ENCODE measurements around the gene FEM1B.
A peak's percentile ranks its signal among the peaks of the same experiment; 100 is the strongest.

The FEM1B gene

DNA sequence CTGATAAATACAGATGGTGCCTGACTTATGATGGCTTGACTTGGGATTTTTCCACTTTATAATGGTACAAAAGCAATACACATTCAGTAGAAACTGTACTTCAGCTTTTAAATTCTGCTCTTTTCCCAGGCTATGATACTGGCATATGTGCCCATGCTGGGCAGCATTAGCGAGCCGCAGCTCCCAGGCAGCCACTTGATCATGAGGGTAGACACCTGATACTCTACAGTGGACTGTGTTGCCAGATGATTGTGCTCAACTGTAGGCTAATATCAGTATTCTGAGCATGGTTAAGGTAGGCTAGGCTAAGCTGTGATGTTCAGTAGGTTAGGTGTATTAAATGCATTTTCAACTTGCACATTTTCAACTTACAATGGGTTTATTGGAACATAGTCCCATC is 17.7 kb upstream of the FEM1B start:
- no peak for DNase-seq (ENCODE audit: low spot score)

DNA sequence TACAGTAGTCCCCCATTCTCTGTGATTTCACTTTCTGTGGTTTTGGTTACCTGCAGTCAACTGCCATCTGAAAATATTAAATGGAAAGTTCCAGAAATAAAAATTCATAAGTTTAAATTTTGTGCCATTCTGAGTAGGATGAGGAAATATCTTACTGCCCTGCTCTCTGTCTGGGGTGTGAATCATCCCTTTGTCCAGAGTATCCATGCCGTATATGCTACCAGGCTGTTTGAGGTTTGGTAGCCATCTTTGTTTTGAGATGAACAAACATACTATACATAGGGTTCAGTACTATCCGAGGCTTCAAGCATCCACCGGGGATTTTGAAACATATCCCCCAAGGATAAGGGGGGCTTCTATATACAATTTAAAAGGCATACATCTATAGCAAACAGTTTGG is 16.3 kb upstream of the FEM1B start:
- no peak for DNase-seq (ENCODE audit: low spot score)

DNA sequence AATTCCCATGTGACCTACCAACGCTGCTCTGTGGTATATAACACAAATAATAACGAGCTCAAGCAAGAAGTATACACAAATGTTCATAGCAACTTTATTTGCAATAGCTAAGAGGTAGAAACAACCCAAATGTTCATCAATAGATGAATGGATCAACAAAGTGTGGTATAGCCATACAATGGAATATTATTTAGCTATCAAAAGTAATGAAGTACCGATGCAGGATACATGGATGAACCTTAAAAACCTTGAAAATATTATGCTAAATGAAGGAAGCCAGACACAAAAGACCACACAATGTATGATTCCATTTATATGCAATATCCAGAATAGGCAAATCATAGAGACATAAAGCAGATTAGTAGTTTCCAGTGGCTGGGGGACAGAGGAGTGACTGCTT is 15.6 kb upstream of the FEM1B start:
- DNase-seq (ENCODE audit: low spot score) = no peak

DNA sequence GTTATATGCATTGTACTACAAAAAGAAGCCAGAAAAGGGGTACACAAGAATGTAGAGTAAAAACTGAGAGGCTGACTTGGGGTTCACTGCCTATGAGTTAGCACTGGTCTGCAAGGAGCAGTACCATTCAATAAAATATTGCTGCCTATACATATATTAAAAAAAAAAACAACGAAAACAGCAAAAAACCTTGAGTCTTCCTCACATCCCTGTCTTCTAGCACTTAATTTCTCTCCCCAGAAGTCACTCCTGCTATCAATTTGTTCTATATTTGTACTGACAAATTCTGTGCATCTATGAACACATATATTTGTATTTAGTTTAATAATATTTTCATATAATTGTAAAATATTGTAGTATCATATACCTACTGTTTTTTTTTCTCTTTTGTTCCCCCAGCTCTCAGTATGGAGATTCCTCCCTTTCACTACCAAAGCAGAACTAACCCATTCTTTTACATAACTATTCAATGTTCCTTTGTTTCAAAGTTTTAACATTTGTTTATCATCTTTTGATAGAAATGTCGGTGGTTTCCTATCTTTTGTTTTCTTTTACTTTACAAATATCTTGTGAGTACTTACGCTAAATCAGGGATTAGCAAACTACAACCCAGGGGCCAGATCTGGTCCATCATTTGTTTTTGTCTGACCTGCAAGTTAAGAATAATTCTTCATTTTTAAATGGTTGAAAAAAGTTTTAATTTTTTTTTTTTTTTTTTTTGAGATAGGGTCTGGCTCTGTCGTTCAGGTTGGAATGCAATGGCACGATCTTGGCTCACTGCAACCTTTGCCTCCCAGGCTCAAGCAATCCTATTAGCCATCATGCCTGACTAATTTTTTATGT is 14.8 kb upstream of the FEM1B start:
- no peak for DNase-seq (ENCODE audit: low spot score)

DNA sequence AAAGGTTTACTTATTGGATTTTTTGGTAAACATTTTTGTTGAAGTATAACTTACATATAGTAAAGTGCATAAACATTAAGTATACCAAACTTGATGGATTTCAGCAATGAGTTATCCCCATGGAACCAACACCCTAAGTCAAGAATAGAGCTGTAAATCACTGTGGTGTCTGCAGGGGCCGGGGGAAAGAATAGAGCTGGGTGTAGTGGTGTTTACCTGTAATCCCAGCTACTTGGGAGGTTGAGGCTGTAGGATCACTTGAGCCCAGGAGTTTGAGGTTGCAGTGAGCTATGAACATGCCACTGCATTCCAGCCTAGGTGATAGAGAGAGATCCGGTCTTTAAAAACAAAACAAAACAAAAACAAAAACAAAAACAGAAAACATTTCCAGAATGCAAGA is 13.3 kb upstream of the FEM1B start:
- no peak for DNase-seq (ENCODE audit: low spot score)

DNA sequence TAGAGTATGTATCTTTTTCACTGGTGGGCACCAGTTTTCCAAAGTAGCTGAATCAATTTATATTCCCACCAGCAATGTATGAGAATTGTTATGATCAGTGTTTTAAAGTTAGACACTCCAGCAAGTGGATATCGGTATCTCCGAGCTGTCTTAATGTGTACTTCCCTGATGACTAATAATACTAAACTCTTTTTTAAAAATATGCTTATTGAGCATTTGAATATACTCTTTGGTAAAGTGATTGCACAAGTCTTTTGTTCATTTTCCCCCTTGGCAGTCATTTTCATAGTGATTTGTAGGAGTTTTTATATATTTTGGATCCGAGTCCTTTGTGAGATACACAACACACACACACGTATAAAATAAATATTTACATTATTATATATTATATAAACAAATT is 12.5 kb upstream of the FEM1B start:
- no peak for DNase-seq (ENCODE audit: low spot score)

DNA sequence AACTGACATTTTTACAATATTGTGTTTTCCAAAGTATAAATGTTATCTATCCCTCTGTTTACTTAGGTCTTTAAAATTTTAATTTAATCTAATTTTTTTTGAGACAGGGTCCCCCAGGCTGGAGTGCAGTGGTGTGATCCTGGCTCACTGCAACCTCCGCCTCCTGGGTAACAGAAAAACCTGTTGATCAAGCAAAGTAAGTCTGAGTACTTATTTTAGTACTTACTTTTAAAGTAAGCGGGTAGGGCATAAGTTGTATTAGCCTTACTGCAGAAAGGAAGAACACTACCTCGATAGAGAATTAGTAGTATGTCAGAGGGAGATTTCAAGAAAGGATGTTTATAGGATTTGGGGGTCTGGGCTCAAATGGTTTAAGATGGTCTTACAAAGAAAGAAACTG is 11.9 kb upstream of the FEM1B start:
- no peak for DNase-seq (ENCODE audit: low spot score)

DNA sequence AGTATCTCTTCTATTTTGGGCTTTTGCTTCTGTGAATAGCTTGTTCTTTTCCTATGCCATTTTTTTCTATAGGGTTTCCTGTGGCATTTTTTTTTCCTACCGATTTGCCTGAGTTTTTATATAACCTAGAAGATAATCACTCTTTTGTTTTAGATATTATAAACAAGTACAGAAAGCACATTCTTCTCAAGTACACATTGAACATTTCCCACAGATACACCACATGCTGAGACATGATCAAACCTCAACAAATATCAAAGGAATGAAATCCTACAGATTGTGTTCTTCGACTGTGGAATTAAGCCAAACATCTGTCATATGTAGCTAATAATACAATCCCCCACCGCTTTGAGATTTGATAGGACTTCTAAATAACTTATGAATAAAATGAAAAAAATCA is 9.1 kb upstream of the FEM1B start:
- DNase-seq (ENCODE audit: low spot score) = no peak

DNA sequence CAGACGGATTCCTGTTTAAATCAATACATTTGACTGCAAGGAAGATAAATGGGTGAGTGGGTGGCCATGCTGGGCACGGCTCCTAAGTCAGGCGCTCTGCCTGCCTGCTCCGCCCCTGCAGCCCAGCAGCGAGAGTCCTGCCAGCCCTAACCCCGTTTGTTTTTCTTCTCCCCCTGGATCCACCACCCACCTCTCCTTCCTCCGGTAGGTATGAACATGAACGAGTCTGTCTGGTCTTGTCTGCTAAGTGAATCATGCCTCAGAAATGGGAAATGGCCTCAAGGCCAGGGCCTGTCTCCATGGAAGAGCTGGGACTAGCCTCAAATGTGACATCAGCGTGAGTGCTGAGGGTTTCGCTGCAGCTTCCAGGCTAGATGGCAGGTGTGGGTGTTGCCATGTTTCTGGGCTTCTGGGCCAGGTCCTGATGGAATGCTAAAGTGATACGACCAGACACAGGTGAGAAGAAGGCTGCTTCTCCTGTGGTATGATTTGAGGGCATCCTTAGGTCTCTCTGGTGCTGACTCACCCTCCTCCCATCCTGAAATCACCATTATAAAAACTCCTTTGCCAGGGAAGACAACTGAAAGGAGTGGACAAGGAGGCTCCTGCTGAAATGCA is 5.6 kb upstream of the FEM1B start:
- no peak for DNase-seq (ENCODE audit: low spot score)

DNA sequence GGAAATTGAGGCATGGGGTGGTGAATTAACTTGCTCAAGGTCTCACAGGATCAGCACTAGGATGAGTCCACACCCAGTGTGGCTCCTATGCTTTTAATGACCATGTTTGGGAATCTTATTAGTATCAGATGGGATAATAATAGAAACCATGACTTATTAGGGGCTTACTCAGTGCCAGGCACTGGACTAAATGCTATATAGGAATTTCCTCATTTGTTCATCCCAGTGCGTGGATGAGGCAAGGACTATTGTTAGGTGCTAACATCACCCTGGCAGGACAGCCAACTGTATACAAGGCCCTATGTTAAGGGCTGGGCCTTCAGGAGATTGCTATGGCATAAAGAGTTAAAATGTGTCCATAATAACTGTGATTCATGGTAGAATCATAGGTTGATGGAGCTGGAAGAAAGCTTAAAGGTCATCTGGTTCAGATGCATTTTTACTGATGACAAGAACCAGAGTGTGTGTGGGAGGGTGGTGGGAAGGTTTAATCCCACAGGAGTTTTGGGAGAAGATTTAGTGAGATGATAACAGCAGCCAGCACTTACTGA is 4.7 kb upstream of the FEM1B start:
- no peak for DNase-seq (ENCODE audit: low spot score)

DNA sequence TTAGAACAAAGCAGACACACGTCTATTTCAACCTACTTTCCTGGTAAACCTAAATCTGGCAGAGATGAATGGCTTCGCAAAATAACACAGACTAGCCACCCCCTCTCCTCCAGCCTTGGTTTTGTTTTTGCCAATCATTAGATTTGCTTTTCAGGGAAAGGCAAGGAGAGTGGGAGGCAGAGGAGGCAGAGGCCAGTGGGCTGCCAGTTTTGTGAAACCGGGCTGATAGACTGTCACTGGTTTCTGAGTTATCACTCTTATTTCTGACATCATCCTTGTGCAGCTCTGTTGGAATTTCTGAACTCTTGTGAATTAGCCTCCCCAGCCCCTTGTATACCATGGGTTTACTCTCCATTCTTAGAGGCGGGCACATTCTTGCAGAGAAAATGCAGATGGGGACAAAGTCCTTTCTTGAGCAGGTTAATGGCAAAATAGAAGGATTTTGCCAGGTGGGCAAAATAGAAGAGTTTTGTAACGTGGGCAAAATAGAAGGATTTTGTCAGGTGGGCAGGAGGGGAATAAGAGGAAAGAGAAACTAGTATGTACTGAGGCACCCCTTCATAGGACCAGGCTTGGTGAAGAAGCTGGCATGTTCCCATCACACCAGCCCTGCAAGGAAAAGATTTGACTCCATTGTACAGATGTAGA is 3.2 kb upstream of the FEM1B start:
- DNase-seq (ENCODE audit: low spot score) = no peak

DNA sequence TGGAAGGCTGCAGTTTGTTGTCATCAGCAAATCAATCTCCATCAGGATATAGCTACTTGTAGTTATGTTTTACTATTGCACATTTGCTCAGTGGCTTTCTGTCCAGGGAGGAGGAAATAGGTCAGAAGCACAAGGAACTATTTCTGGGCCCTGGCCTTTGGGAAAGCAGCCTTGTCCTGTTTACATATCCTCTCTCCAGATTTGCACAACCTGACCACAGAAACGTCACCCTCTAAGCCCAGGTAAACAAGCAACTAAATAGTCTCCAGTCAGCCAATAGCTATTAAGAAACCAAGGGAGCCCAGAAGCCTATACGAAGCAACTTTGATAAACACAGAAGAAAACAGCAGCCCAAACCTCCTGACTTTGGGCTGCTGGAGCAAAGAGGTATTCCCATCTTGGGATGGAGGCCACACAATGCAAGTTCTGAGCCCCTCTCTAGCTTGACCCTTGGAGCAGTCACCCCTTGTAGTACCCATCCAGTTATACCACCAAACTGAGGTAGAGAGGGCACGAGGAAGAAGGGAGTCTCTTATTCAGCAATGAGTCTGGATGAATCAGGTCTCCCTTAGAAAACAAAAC is 2.3 kb upstream of the FEM1B start:
- DNase-seq (ENCODE audit: low spot score) = peak; percentile 57

DNA sequence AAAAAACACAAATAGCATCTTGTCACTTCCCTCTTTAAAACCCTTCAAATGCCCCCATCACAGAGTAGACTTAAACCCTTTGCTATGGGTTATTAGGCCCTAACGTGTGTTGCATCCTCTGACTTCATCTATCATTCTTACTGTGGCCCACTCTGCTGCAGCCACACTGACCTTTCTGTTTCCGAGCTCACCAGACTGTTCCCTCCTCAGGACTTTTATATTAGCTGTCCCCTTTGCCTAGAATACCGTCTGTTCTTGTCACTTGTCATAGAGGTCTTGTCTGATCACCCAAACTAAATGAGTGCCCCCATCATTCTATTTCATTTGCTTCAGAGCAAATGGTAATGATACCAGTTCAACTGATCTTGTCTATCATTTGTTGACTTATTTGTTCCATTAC is 877 bp upstream of the FEM1B start:
- no peak for DNase-seq (ENCODE audit: low spot score)

DNA sequence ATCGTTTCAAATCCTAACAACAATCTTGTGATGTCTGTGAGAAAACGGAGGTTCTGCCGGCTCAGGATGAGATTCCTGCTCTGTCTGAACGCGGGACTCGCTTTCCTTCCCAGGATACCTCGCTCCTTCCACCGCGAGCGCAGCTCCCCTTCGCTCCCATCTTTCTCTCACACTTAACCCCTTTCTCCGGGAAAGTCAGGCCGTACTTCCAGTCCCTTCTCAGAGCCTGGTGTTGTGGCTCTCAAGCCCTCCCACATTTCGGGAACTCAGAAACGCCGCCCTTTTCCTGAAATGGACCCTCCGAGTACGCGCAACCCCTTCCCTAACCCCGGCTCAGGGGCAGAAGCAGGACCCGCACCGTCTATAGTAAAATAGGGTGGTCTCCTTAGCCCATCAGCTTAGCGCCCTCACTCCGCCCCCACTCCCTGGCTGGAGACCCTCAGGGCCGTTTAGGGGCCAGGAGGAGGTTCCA is 378 bp upstream of the FEM1B start:
- no peak for DNase-seq (ENCODE audit: low spot score)

DNA sequence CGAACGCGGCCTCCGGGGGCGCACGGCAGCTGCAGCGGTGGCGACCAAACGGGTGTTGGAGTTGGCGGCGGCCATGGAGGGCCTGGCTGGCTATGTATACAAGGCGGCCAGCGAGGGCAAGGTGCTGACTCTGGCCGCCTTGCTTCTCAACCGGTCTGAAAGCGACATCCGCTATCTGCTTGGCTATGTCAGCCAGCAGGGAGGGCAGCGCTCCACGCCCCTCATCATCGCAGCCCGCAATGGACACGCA is 725 bp downstream of the FEM1B start:
- no peak for DNase-seq (ENCODE audit: low spot score)

DNA sequence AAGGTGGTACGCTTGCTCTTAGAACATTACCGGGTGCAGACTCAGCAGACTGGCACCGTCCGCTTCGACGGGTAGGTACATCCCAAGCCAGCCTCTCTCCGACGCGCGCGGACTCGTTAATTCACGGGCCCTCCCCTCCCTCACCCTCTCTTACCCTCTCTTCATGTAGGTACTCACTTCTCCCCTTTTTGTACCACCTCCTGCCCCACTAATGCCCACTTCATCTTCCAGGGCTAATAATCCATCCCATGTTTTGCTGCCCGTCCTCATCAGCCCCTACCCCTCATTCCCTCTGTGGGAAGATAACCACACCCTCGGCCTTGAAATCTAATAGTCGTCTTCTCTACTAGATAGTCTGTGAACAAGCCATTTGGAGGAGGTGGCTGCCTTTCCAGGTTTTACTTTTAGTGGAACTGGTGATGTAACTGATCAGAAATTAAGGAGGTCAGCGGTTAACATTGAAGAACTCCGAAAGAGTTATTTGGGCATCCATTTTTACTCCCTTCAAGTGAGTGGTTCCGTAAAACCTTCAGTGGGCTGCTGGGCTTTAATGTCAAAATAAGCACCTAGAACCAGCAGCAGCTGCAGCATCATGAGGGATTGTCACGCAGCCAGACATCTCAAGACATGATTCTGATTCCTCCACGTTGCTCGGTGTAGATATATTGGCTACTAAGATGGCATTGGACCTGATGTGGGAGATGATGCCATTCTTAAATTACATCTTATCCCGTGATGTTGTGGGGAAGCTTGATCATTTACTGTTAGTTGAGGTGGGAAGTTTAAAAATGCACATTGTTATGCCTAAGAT is 1.3 kb downstream of the FEM1B start:
- DNase-seq (ENCODE audit: low spot score) = peak; percentile 39

DNA sequence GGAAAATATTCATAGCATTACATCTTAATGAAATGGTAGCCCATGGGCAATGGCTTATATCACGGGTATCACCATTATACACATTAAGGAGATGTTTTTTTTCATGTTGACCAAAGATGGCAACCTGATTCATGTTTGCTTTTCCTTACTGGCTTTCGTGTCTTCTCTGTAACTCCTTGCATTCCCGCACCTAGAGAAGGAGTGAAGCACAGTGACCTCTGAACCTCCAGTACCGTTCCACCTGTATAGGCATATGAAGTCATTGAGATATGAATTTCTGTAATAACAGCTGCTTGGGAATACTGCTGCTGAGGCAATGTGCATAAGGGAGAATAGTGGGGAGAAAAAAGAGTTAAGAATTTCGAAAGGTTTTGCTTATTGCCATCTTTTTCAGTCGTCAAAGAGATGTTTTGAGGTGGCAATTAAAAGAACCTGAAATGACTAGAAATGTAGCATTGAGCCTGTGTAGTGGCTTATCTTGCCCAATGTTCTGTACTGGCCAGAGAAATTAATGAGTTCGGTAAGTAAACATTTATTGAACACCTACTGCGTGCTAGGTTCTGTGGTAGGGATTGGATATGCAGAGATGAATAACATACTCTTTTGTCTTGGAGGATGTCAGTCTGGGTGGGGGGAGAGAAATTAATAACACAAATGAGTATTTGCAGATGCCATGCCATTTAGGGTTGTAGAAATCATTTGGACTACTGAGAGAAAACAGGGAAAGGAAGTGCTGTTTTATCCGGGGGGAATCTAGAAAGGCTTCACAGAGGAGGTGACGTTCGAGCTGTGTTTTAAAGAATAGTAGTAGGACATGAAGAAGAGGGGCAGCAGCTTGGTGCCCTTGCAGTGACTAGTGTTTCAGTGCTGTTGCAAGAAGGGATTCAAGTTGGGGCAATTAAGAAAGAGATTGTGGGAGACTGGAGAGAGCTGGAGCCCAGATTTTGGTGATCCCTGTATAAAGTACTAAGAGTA is 2.5 kb downstream of the FEM1B start:
- DNase-seq (ENCODE audit: low spot score) = no peak

DNA sequence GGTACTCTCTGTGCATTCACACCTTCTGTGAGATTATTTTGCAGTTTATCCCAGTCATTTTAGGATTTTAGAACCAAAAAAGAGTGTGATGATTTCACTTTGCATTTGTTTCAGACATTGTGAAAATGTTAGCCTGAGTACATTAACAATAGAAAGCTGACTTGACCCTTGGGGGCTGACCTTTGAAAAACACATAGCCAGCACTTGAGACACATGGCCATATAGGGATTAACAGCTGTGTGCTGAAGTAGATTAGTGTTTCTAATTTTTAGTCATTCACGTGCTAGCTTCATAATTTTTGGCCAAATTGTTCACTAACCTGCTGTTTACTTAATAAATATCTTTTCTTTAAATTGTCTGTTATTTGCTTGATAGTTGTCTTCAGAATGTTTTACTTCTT is 3.5 kb downstream of the FEM1B start:
- DNase-seq (ENCODE audit: low spot score) = no peak

DNA sequence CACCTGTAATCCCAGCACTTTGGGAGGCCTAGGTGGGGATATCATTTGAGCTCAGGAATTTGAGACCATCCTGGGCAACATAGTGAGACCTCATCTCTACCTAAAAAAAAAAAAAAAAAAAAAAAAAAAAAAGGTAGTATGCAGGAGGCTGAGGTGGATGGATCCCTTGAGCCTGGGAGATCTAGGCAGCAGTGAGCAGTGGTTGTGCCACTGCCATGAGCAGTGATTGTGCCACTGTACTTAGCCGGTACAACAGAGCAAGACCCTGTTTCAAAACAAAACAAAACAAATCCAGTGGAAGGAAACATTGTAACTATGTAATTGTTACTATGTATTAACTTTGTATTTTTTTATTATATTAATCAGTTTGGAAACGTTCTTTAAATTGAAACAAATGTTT is 5.9 kb downstream of the FEM1B start:
- DNase-seq (ENCODE audit: low spot score) = no peak

DNA sequence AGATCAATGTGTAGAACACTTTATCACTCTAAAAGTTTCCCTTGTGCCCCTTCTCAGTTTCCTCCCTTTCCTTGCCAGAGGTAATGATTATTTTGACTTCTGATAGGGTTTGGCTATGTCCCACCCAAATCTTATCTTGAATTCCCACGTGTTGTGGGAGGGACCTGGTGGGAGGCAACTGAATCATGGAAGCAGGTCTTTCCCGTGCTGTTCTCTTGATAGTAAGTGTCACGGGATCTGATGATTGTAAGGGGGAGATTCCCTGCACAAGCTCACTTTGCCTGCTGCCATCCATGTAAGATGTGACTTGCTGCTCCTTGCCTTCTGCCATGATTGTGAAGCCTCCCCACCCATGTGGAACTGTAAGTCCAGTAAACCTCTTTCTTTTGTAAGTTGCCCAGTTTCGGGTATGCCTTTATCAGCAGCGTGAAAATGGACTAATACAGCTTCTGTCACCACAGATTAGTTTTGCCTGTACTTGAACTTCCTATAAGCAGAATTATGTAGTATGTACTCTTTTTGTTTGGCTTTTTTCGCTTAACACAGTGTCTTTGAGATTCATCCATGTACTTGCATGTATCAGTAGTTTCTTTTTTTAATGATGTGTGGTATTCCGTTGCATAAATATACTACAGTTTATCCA is 7.2 kb downstream of the FEM1B start:
- DNase-seq (ENCODE audit: low spot score) = no peak

Measured in HuH-7 (cell line).